ENCODE data around the gene RAB3GAP1.

DNA sequence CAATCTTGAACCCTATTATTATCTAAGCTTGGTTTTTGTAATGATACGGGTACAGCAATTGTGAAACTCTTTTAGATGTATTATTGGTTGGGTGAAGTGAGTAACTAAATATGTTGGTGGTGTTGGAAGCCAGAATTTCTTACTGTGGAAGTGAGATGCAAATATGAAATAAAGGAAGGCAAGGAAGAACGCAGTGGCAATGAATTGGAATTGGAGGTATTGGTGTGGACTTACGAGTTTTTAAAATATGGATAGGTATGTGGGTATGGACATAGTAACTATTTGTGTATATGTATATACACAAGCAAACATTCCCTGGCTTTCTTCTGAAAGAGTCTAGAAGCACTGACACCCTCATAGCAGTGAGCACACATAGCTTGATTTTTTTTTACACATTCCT is 105.8 kb downstream of the RAB3GAP1 start:
- TF ChIP-seq, protein P1, sequence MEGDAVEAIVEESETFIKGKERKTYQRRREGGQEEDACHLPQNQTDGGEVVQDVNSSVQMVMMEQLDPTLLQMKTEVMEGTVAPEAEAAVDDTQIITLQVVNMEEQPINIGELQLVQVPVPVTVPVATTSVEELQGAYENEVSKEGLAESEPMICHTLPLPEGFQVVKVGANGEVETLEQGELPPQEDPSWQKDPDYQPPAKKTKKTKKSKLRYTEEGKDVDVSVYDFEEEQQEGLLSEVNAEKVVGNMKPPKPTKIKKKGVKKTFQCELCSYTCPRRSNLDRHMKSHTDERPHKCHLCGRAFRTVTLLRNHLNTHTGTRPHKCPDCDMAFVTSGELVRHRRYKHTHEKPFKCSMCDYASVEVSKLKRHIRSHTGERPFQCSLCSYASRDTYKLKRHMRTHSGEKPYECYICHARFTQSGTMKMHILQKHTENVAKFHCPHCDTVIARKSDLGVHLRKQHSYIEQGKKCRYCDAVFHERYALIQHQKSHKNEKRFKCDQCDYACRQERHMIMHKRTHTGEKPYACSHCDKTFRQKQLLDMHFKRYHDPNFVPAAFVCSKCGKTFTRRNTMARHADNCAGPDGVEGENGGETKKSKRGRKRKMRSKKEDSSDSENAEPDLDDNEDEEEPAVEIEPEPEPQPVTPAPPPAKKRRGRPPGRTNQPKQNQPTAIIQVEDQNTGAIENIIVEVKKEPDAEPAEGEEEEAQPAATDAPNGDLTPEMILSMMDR (IDR thresholded peaks at IDR 0.05; ENCODE audit: low read length): no peak
- TF ChIP-seq EZH2phosphoT487 (IDR thresholded peaks at IDR 0.05; ENCODE audit: low read length): no peak
